Mucosa of rectum (tissue), 2 donors: ENCODE measurements around the gene MLH1.
"Not testable (repeated sequence)": the region's sequence is repeated elsewhere in the genome, so short reads cannot be mapped to it uniquely, and the experiment has no call there.

Source experiments
- H3K27ac ChIP-seq, 2 donors: one replicate each; pipeline ENCODE4 v1.7.0; 2013; ENCODE audit warnings: inconsistent platforms in 2 of 2, low read depth in 2 of 2, low read length in 2 of 2
- H3K27me3 ChIP-seq, 2 donors: one replicate each; pipeline ENCODE4 v1.7.0; 2013; ENCODE audit warnings: low read length in 2 of 2; ENCODE audit not compliant: control insufficient read depth in 2 of 2, insufficient read depth in 2 of 2
- H3K36me3 ChIP-seq, 2 donors: one replicate each; pipeline ENCODE4 v1.7.0; 2013; ENCODE audit warnings: low read length in 2 of 2; ENCODE audit not compliant: control insufficient read depth in 2 of 2, insufficient read depth in 2 of 2
- H3K4me1 ChIP-seq, 2 donors: one replicate each; pipeline ENCODE4 v1.7.0; 2013; ENCODE audit warnings: low read length in 2 of 2, mild to moderate bottlenecking in 1 of 2; ENCODE audit not compliant: control insufficient read depth in 2 of 2, insufficient read depth in 2 of 2
- H3K4me3 ChIP-seq, 2 donors: one replicate each; pipeline ENCODE4 v1.7.0; 2013; ENCODE audit warnings: low read length in 2 of 2
- H3K9ac ChIP-seq, 2 donors: one replicate each; pipeline ENCODE4 v1.7.0; 2013; ENCODE audit warnings: low read length in 2 of 2, low read depth in 1 of 2, mild to moderate bottlenecking in 1 of 2
- H3K9me3 ChIP-seq, 2 donors: one replicate each; pipeline ENCODE4 v1.7.0; 2013; ENCODE audit warnings: low read length in 2 of 2; ENCODE audit not compliant: control insufficient read depth in 2 of 2
- donor health status: healthy.
- donor health status: Normal muscosa, but diverticular disease.

MLH1 gene

GRCh38 chr3:36993326-36994283 lies at the start of gene MLH1:
TSS of gene MLH1 (plus strand) at chr3:36993518. CDS start at chr3:36993548, 30 bp downstream.
- Histone ChIP-seq H3K9me3 (no peaks in the 10 kb centered on the region), H3K4me3 (peak within 1 kb of the TSS; percentile 98), H3K36me3 (peaks cover 16 to 19% of the 10 kb centered on the region in 2 donors), H3K4me1 (peaks cover 22 to 30% of the 10 kb centered on the region in 2 donors), H3K27me3 (no peaks in the 10 kb centered on the region), H3K27ac (peak within 1 kb of the TSS; percentile 99), H3K9ac (peak within 1 kb of the TSS; percentile 95 to 98)

GRCh38 chr3:36943601-36944000 lies 49.7 kb upstream of the MLH1 start:
- Histone ChIP-seq H3K27me3 (no peaks in the 10 kb centered on the region), H3K4me1 (peaks cover 15 to 26% of the 10 kb centered on the region in 2 donors), H3K9ac (peak overlapping the region; percentile 72 to 74), H3K27ac (peak overlapping the region; percentile 67 to 75), H3K4me3 (peak overlapping the region; percentile 74 to 86), H3K36me3 (no peaks in the 10 kb centered on the region), H3K9me3 (no peaks in the 10 kb centered on the region)

GRCh38 chr3:36944012-36944640 lies 49.2 kb upstream of the MLH1 start:
- no peaks in the 10 kb centered on the region for H3K27me3 ChIP-seq
- peak overlapping the region; percentile 67 to 75 for H3K27ac ChIP-seq
- peak overlapping the region; percentile 72 to 74 for H3K9ac ChIP-seq
- H3K4me3 ChIP-seq: peak overlapping the region; percentile 74 to 86
- H3K9me3 ChIP-seq: no peaks in the 10 kb centered on the region
- peaks cover 15 to 26% of the 10 kb centered on the region in 2 donors for H3K4me1 ChIP-seq
- no peaks in the 10 kb centered on the region for H3K36me3 ChIP-seq

GRCh38 chr3:36944641-36945270 lies 48.6 kb upstream of the MLH1 start, which contains the start of gene TRANK1:
TSS of gene TRANK1 (minus strand) at chr3:36945054. CDS start at chr3:36944809, 245 bp downstream.
- H3K27me3 ChIP-seq: no peaks in the 10 kb centered on the region
- no peaks in the 10 kb centered on the region for H3K9me3 ChIP-seq
- H3K9ac ChIP-seq: peak within 1 kb of the TSS; percentile 72 to 74
- peak within 1 kb of the TSS; percentile 67 to 75 for H3K27ac ChIP-seq
- peak within 1 kb of the TSS; percentile 74 to 86 for H3K4me3 ChIP-seq
- no peaks in the 10 kb centered on the region for H3K36me3 ChIP-seq
- peaks cover 15 to 26% of the 10 kb centered on the region in 2 donors for H3K4me1 ChIP-seq

- Histone ChIP-seq H3K4me1 (peaks cover 15 to 26% of the 10 kb centered on the region in 2 donors), H3K36me3 (no peaks in the 10 kb centered on the region), H3K27ac (no peak overlapping the region), H3K4me3 (peak overlapping the region; percentile 74 to 86), H3K9me3 (no peaks in the 10 kb centered on the region), H3K27me3 (no peaks in the 10 kb centered on the region), H3K9ac (peak overlapping the region in 1 of 2 donors; percentile 72)
Observed at GRCh38 chr3:36945333-36945980, 47.9 kb upstream of the MLH1 start.

- H3K9ac ChIP-seq, H3K4me3 ChIP-seq, H3K9me3 ChIP-seq, H3K27ac ChIP-seq, H3K27me3 ChIP-seq, H3K36me3 ChIP-seq: not testable (repeated sequence)
- peaks cover 8 to 17% of the 10 kb centered on the region in 2 donors for H3K4me1 ChIP-seq
Observed at GRCh38 chr3:36947814-36948213, 45.5 kb upstream of the MLH1 start.

GRCh38 chr3:36954452-36955134 lies 38.7 kb upstream of the MLH1 start:
- Histone ChIP-seq H3K4me1 (peaks cover 17 to 28% of the 10 kb centered on the region in 2 donors), H3K9me3 (no peaks in the 10 kb centered on the region), H3K27ac (peak overlapping the region; percentile 40 to 58)

GRCh38 chr3:36956155-36956554 lies 37.2 kb upstream of the MLH1 start:
- H3K27ac ChIP-seq: no peak overlapping the region
- no peak overlapping the region for H3K4me3 ChIP-seq
- no peaks in the 10 kb centered on the region for H3K36me3 ChIP-seq
- no peaks in the 10 kb centered on the region for H3K27me3 ChIP-seq
- H3K9me3 ChIP-seq: no peaks in the 10 kb centered on the region
- H3K4me1 ChIP-seq: peaks cover 17 to 28% of the 10 kb centered on the region in 2 donors
- no peak overlapping the region for H3K9ac ChIP-seq

More at GRCh38 chr3:36954452-36955134, 38.7 kb upstream of the MLH1 start:
- no peak overlapping the region for H3K4me3 ChIP-seq
- H3K27me3 ChIP-seq: no peaks in the 10 kb centered on the region
- no peaks in the 10 kb centered on the region for H3K36me3 ChIP-seq
- H3K9ac ChIP-seq: no peak overlapping the region

GRCh38 chr3:36957063-36957462 lies 36.3 kb upstream of the MLH1 start:
- Histone ChIP-seq H3K9me3 (no peaks in the 10 kb centered on the region), H3K4me1 (peaks cover 17 to 28% of the 10 kb centered on the region in 2 donors), H3K36me3 (no peaks in the 10 kb centered on the region), H3K4me3 (no peak overlapping the region), H3K27ac (no peak overlapping the region), H3K9ac (no peak overlapping the region), H3K27me3 (no peaks in the 10 kb centered on the region)
